Thyroid gland (tissue), 4 donors: ENCODE data around the gene CBL. TPM values are rescaled to one million over a fixed set of nuclear protein-coding genes. Genes with fewer than 3 reads are reported as not detected.
A peak's percentile ranks its signal among the peaks of the same experiment; 100 is the strongest.

Source experiments
- DNase-seq, 2 donors: peaks; one replicate each; pipeline ENCODE4 v3.0.0-alpha.2; 2019
- H3K27ac ChIP-seq, 3 donors: fragments of 200-600 bp; sonication (generic); 1 replicate in 2 of 3; 2 replicates in 1 of 3; pipeline ENCODE4 v1.5.1; 2016 to 2019; ENCODE audit warnings: mild to moderate bottlenecking in 1 of 3, moderate library complexity in 1 of 3
- H3K27me3 ChIP-seq: fragments of 200-600 bp; sonication (generic); one replicate; pipeline ENCODE4 v1.5.1; 2019
- H3K36me3 ChIP-seq, 2 donors: fragments of 200-600 bp; sonication (generic); one replicate each; pipeline ENCODE4 v1.5.1; 2016 to 2019
- H3K4me1 ChIP-seq, 2 donors: fragments of 200-600 bp; sonication (generic); one replicate each; pipeline ENCODE4 v1.5.1; 2017 to 2019
- H3K4me3 ChIP-seq, 3 donors: fragments of 200-600 bp; sonication (generic); replicated peaks in 1 of 3; 1 replicate in 2 of 3; 2 replicates in 1 of 3; pipeline ENCODE4 v1.5.1; 2016; ENCODE audit warnings: mild to moderate bottlenecking in 1 of 3
- H3K9me3 ChIP-seq: fragments of 200-600 bp; sonication (generic); one replicate; pipeline ENCODE4 v1.5.1; 2017
- CTCF ChIP-seq, 6 experiments: fragments of 200-600 bp in 3 of 6; fragments of 450-650 bp in 3 of 6; sonication (generic) in 3 of 6; IDR thresholded peaks; one replicate each; pipeline ENCODE4 v1.5.1; 2016 to 2019; ENCODE audit warnings: antibody characterized with exemption in 6 of 6, mild to moderate bottlenecking in 2 of 6, inconsistent platforms in 1 of 6, moderate library complexity in 1 of 6
- POLR2A ChIP-seq, 2 donors: fragments of 450-650 bp; IDR thresholded peaks; one replicate each; pipeline ENCODE4 v1.6.1; 2017; ENCODE audit warnings: antibody characterized with exemption in 2 of 2, mild to moderate bottlenecking in 2 of 2, moderate library complexity in 1 of 2
- WGBS, 2 donors: methylation state at CpG; one replicate each; pipeline ENCODE4 v1.1.5; 2017; 5-methylcytosine and 5-hydroxymethylcytosine counted together
- intact Hi-C: fragments of 100-400 bp; cut with DNase I; formaldehyde crosslinking; loops from one replicate; pipeline ENCODE4 v1.15.1; 2023
- total RNA-seq, 4 donors: library from RNA; depleted of rRNA; stranded (reverse); fragments of >200 nt; gene quantifications; one replicate each; pipeline ENCODE4 v1.2.3, GENCODE V29; 2016

Gene CBL
- total RNA-seq, 4 donors from 2014 or later: 9.4 to 14.5 (median 13.9) TPM

- TF ChIP-seq CTCF (IDR thresholded peaks at IDR 0.05) (no peak), POLR2A (IDR thresholded peaks at IDR 0.05) (no peak)
- Histone ChIP-seq H3K27ac (no peak overlapping the region), H3K9me3 (no peaks in the 10 kb centered on the region), H3K27me3 (no peaks in the 10 kb centered on the region), H3K4me1 (no peaks in the 10 kb centered on the region), H3K36me3 (no peaks in the 10 kb centered on the region), H3K4me3 (no peak overlapping the region)
- WGBS, 2 donors: 75 to 84% methylated on average over 2 of the region's 2 CpGs
- intact Hi-C loops: no loop called here
- no peak for DNase-seq
These were observed 141.1 kb downstream of the CBL start for GRCh38 chr11:119347242-119347641.

- H3K4me1 ChIP-seq: peaks cover 0 to 4% of the 10 kb centered on the region in 2 donors
- no peaks in the 10 kb centered on the region for H3K36me3 ChIP-seq
- 71 to 83% methylated on average over 12 to 15 of the region's 16 CpGs for WGBS, 2 donors
- H3K9me3 ChIP-seq: no peaks in the 10 kb centered on the region
- DNase-seq: no peak
- H3K27ac ChIP-seq: no peak overlapping the region
- H3K27me3 ChIP-seq: no peaks in the 10 kb centered on the region
- intact Hi-C loops: no loop called here
- no peak overlapping the region for H3K4me3 ChIP-seq
- TF ChIP-seq POLR2A (IDR thresholded peaks at IDR 0.05) (no peak), CTCF (IDR thresholded peaks at IDR 0.05) (no peak)
These were observed 141.9 kb downstream of the CBL start for GRCh38 chr11:119347940-119348605.

- intact Hi-C loops: loop anchor here (5.0 kb wide), 1 partner anchor 127 kb away; no protein-coding TSS in a partner anchor
- no peaks in the 10 kb centered on the region for H3K36me3 ChIP-seq
- H3K4me1 ChIP-seq: peaks cover 0 to 5% of the 10 kb centered on the region in 2 donors
- H3K27me3 ChIP-seq: no peaks in the 10 kb centered on the region
- H3K9me3 ChIP-seq: no peaks in the 10 kb centered on the region
- TF ChIP-seq POLR2A (IDR thresholded peaks at IDR 0.05) (no peak), CTCF (IDR thresholded peaks at IDR 0.05) (no peak)
- WGBS, 2 donors: 80 to 83% methylated on average over 6 of the region's 6 CpGs
- DNase-seq: no peak
- H3K4me3 ChIP-seq: no peak overlapping the region
- H3K27ac ChIP-seq: no peak overlapping the region
These were observed 144.2 kb downstream of the CBL start for GRCh38 chr11:119350302-119350701.

GRCh38 chr11:119351232-119351631 lies 145.1 kb downstream of the CBL start:
- Histone ChIP-seq H3K27me3 (no peaks in the 10 kb centered on the region), H3K36me3 (no peaks in the 10 kb centered on the region), H3K4me3 (no peak overlapping the region), H3K9me3 (no peaks in the 10 kb centered on the region), H3K27ac (no peak overlapping the region), H3K4me1 (peaks cover 0 to 9% of the 10 kb centered on the region in 2 donors)
- TF ChIP-seq POLR2A (IDR thresholded peaks at IDR 0.05) (no peak), CTCF (IDR thresholded peaks at IDR 0.05) (no peak)
- intact Hi-C loops: loop anchor here (5.0 kb wide), 1 partner anchor 126 kb away; no protein-coding TSS in a partner anchor
- no peak for DNase-seq
- 59 to 63% methylated on average over 2 of the region's 2 CpGs for WGBS, 2 donors

- H3K4me3 ChIP-seq: no peak overlapping the region
- H3K4me1 ChIP-seq: peaks cover 0 to 12% of the 10 kb centered on the region in 2 donors
- no peak for TF ChIP-seq CTCF (IDR thresholded peaks at IDR 0.05)
- no peak for TF ChIP-seq POLR2A (IDR thresholded peaks at IDR 0.05)
- H3K9me3 ChIP-seq: no peaks in the 10 kb centered on the region
- intact Hi-C loops: loop anchor here (5.0 kb wide), 1 partner anchor 124 kb away; no protein-coding TSS in a partner anchor
- H3K36me3 ChIP-seq: no peaks in the 10 kb centered on the region
- H3K27me3 ChIP-seq: no peaks in the 10 kb centered on the region
- WGBS, 2 donors: 16 to 24% methylated on average over 4 of the region's 4 CpGs
- DNase-seq: peak; percentile 48
- H3K27ac ChIP-seq: no peak overlapping the region
These were observed 146.7 kb downstream of the CBL start for GRCh38 chr11:119352857-119353260.
